Nephron (organoid): Measurements from ENCODE around the gene MRC2.

Experiments used
- H3K27ac Mint-ChIP-seq, 3 experiments: 2 replicates each; pipeline ENCODE4 v1.8.0; 2020; ENCODE audit warnings: mixed read lengths in 3 of 3, mild to moderate bottlenecking in 2 of 3, moderate library complexity in 1 of 3
- H3K27me3 Mint-ChIP-seq: 2 replicates; pipeline ENCODE4 v1.8.0; 2021; ENCODE audit warnings: low read depth, mild to moderate bottlenecking, moderate library complexity, mixed read lengths
- H3K36me3 Mint-ChIP-seq: 2 replicates; pipeline ENCODE4 v1.8.0; 2020; ENCODE audit warnings: low read depth, mixed read lengths
- H3K4me1 Mint-ChIP-seq: 2 replicates; pipeline ENCODE4 v1.8.0; 2020; ENCODE audit warnings: mixed read lengths
- H3K4me3 Mint-ChIP-seq, 3 experiments: 2 replicates each; pipeline ENCODE4 v1.8.0; 2020; ENCODE audit warnings: mild to moderate bottlenecking in 3 of 3, mixed read lengths in 3 of 3, moderate library complexity in 2 of 3
- H3K9me3 Mint-ChIP-seq: 2 replicates; pipeline ENCODE4 v1.8.0; 2020; ENCODE audit warnings: mixed read lengths
- TF ChIP-seq, protein P1 (sequence below), 3 experiments: fragments of 200-600 bp; sonication (generic); IDR thresholded peaks; one replicate each; pipeline ENCODE4 v1.5.0; 2021; ENCODE audit warnings: antibody characterized with exemption in 3 of 3; ENCODE audit not compliant: unreplicated experiment in 3 of 3

MRC2 gene

GRCh38 chr17:62641153-62641552 is 13.7 kb downstream of the MRC2 start:
- no peak overlapping the region for H3K27ac Mint-ChIP-seq
- peaks cover 10% of the 10 kb centered on the region for H3K36me3 Mint-ChIP-seq
- no peaks in the 10 kb centered on the region for H3K9me3 Mint-ChIP-seq
- H3K27me3 Mint-ChIP-seq, result no peaks in the 10 kb centered on the region
- H3K4me3 Mint-ChIP-seq, result no peak overlapping the region
- TF ChIP-seq, protein P1, sequence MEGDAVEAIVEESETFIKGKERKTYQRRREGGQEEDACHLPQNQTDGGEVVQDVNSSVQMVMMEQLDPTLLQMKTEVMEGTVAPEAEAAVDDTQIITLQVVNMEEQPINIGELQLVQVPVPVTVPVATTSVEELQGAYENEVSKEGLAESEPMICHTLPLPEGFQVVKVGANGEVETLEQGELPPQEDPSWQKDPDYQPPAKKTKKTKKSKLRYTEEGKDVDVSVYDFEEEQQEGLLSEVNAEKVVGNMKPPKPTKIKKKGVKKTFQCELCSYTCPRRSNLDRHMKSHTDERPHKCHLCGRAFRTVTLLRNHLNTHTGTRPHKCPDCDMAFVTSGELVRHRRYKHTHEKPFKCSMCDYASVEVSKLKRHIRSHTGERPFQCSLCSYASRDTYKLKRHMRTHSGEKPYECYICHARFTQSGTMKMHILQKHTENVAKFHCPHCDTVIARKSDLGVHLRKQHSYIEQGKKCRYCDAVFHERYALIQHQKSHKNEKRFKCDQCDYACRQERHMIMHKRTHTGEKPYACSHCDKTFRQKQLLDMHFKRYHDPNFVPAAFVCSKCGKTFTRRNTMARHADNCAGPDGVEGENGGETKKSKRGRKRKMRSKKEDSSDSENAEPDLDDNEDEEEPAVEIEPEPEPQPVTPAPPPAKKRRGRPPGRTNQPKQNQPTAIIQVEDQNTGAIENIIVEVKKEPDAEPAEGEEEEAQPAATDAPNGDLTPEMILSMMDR (IDR thresholded peaks at IDR 0.05; ENCODE audit: unreplicated experiment in 3 of 3), result no peak
- peaks cover 7% of the 10 kb centered on the region for H3K4me1 Mint-ChIP-seq

- Mint-ChIP-seq H3K27me3 (no peaks in the 10 kb centered on the region), H3K9me3 (no peaks in the 10 kb centered on the region), H3K4me1 (peaks cover 7% of the 10 kb centered on the region), H3K27ac (no peak overlapping the region), H3K36me3 (peaks cover 14% of the 10 kb centered on the region), H3K4me3 (no peak overlapping the region)
- TF ChIP-seq, protein P1 (IDR thresholded peaks at IDR 0.05; ENCODE audit: unreplicated experiment in 3 of 3), result no peak
These were observed 14.5 kb downstream of the MRC2 start for GRCh38 chr17:62641951-62642350.

DNA sequence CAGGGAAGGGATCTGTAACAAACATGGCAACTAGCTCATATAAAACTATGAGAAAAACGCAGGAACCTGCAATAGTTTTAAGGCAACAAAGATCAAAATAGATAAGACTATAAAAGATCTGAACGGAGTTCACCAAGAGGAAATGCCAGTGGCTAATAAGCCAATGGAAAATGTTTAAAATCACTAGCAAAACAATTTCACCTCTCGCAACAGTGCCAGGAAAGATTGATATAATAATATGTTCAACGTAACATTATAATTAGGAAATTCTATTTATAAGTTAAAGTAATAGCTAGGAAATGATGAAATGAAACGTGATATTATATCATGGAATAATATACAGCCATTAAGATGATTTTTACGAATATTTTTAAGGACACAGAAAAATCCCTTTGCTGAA is 16.0 kb downstream of the MRC2 start:
- H3K4me1 Mint-ChIP-seq, result peaks cover 10% of the 10 kb centered on the region
- H3K27me3 Mint-ChIP-seq, result no peaks in the 10 kb centered on the region
- no peak overlapping the region for H3K27ac Mint-ChIP-seq
- H3K4me3 Mint-ChIP-seq, result no peak overlapping the region
- TF ChIP-seq, protein P1 (IDR thresholded peaks at IDR 0.05; ENCODE audit: unreplicated experiment in 3 of 3), result no peak
- peaks cover 10% of the 10 kb centered on the region for H3K36me3 Mint-ChIP-seq
- H3K9me3 Mint-ChIP-seq, result no peaks in the 10 kb centered on the region

- TF ChIP-seq, protein P1 (IDR thresholded peaks at IDR 0.05; ENCODE audit: unreplicated experiment in 3 of 3), result no peak
- H3K4me3 Mint-ChIP-seq, result peak overlapping the region in 1 of 3 experiments; percentile 33
- H3K4me1 Mint-ChIP-seq, result peaks cover 15% of the 10 kb centered on the region
These were observed 17.2 kb downstream of the MRC2 start for GRCh38 chr17:62644487-62645173.

DNA sequence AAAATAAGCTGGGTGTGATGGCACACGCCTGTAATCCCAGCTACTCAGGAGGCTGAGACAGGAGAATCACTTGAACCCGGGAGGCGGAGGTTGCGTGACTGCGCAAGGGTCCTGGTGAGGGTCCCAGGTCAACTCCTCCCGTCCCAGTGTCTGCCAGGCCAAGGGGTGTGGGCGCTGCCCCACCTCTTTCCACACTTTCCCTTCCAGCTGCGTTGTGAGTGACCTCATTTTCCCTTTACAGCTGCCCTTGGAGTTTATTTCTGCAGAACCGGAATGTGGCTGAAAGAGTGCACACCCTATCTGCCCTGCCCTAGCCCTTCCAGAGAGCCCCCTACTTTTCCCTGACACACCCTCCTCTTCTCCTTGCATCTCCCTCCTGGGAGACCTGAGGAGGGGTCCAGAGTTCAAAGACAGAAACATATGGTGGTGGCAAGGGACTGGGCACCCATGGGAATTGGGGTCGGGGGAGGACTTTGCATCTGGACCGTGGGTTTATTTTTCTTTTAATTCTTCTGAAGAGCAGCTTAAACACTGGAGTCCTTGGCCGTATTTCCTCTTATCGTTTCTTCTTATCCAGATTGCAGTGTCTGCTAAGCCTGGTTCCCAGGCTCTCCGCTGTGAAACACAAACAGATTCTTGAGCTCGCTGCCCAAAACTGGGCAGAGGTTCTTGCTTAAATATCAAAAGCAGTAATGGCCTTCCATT is 20.9 kb downstream of the MRC2 start:
- H3K9me3 Mint-ChIP-seq, result no peaks in the 10 kb centered on the region
- peaks cover 10% of the 10 kb centered on the region for H3K36me3 Mint-ChIP-seq

More at GRCh38 chr17:62644487-62645173, 17.2 kb downstream of the MRC2 start:
- Mint-ChIP-seq H3K27me3 (no peaks in the 10 kb centered on the region), H3K27ac (peak overlapping the region in 2 of 3 experiments; percentile 17 to 28), H3K36me3 (peaks cover 10% of the 10 kb centered on the region), H3K9me3 (no peaks in the 10 kb centered on the region)

More for the DNA sequence above, 20.9 kb downstream of the MRC2 start:
- H3K4me3 Mint-ChIP-seq, result no peak overlapping the region
- H3K4me1 Mint-ChIP-seq, result peaks cover 30% of the 10 kb centered on the region
- H3K27ac Mint-ChIP-seq, result peak overlapping the region; percentile 56 to 72 (median 66)
- no peaks in the 10 kb centered on the region for H3K27me3 Mint-ChIP-seq
- TF ChIP-seq, protein P1 (IDR thresholded peaks at IDR 0.05; ENCODE audit: unreplicated experiment in 3 of 3), result no peak
